Right ventricle myocardium superior (tissue), 1 donor: ENCODE measurements around the gene SLC2A4RG. TPM values are rescaled to one million over a fixed set of nuclear protein-coding genes. Genes with fewer than 3 reads are reported as not detected.

Experiments
- ATAC-seq: fragments of 200-7000 bp; cut with Tn5 transposase; one replicate; pipeline ENCODE4 v1.9.1; 2020; ENCODE audit warnings: mild to moderate bottlenecking; ENCODE audit not compliant: poor library complexity
- DNase-seq: peaks from one replicate; pipeline ENCODE4 v3.0.0-alpha.2; 2020
- intact Hi-C: fragments of 100-400 bp; cut with DNase I; formaldehyde crosslinking; loops from one replicate; pipeline ENCODE4 v1.11.2; 2022
- total RNA-seq: library from RNA; stranded (reverse); fragmentation: NEBNext Ultra II Directional; extraction: Animal tissue kit (Norgen Biotek cat#: 25700); gene quantifications from one replicate; pipeline ENCODE4 v1.2.1, GENCODE V29; 2021
- donor health status: DM: no; HTN: yes; CAD: no; lungs with severe emphysema.

The SLC2A4RG gene
- total RNA-seq, 1 donor from 2014 or later = 95.0 TPM

- intact Hi-C loops = no loop called here
Measured at GRCh38 chr20:63698739-63699465, 40.7 kb upstream of the SLC2A4RG start.

GRCh38 chr20:63699466-63700198 is 39.9 kb upstream of the SLC2A4RG start:
- no peak for ATAC-seq
- intact Hi-C loops = no loop called here

More at GRCh38 chr20:63698739-63699465, 40.7 kb upstream of the SLC2A4RG start:
- ATAC-seq = no peak
- DNase-seq = peak; percentile 63

GRCh38 chr20:63700199-63701050 is 39.2 kb upstream of the SLC2A4RG start:
- peak; percentile 40 for DNase-seq
- intact Hi-C loops = no loop called here
- no peak for ATAC-seq

More at GRCh38 chr20:63699466-63700198, 39.9 kb upstream of the SLC2A4RG start:
- peak; percentile 39 for DNase-seq

- intact Hi-C loops = no loop called here
- ATAC-seq (no peak), DNase-seq (no peak)
Measured at GRCh38 chr20:63701051-63701328, 38.6 kb upstream of the SLC2A4RG start.

- intact Hi-C loops = no loop called here
- no peak for ATAC-seq
- peak; percentile 39 for DNase-seq
Measured at GRCh38 chr20:63701329-63702035, 38.1 kb upstream of the SLC2A4RG start.

- intact Hi-C loops = no loop called here
- ATAC-seq (no peak), DNase-seq (peak; percentile 35)
Measured at GRCh38 chr20:63702036-63702665, 37.4 kb upstream of the SLC2A4RG start.

GRCh38 chr20:63702751-63703470 is 36.7 kb upstream of the SLC2A4RG start:
- DNase-seq (peak; percentile 31), ATAC-seq (no peak)
- intact Hi-C loops = no loop called here

- intact Hi-C loops = no loop called here
- DNase-seq = no peak
Measured at GRCh38 chr20:63703471-63703975, 36.1 kb upstream of the SLC2A4RG start.

GRCh38 chr20:63703976-63704748 is 35.4 kb upstream of the SLC2A4RG start:
- ATAC-seq (no peak), DNase-seq (no peak)
- intact Hi-C loops = no loop called here

More at GRCh38 chr20:63703471-63703975, 36.1 kb upstream of the SLC2A4RG start:
- no peak for ATAC-seq

- DNase-seq = no peak
- ATAC-seq = no peak
- intact Hi-C loops = no loop called here
Measured at GRCh38 chr20:63704749-63705117, 34.8 kb upstream of the SLC2A4RG start.

- DNase-seq (no peak), ATAC-seq (no peak)
Measured at GRCh38 chr20:63705232-63706026, 34.1 kb upstream of the SLC2A4RG start.

GRCh38 chr20:63706027-63706695 is 33.4 kb upstream of the SLC2A4RG start:
- no peak for DNase-seq
- intact Hi-C loops = no loop called here
- ATAC-seq = no peak

More at GRCh38 chr20:63705232-63706026, 34.1 kb upstream of the SLC2A4RG start:
- intact Hi-C loops = no loop called here

- peak; percentile 26 for ATAC-seq
- peak; percentile 56 for DNase-seq
- intact Hi-C loops = no loop called here
Measured at GRCh38 chr20:63706852-63707557, 32.6 kb upstream of the SLC2A4RG start.

- ATAC-seq (peak; percentile 98), DNase-seq (peak; percentile 95)
- intact Hi-C loops = no loop called here
Measured at GRCh38 chr20:63707558-63708300, 31.8 kb upstream of the SLC2A4RG start, which contains the start of the genes ARFRP1 and ZGPAT. ARFRP1 (minus strand) TSS chr20:63707976; CDS start chr20:63707091, 885 bp downstream. ZGPAT (plus strand) TSS chr20:63708039; CDS start chr20:63708581, 542 bp downstream.
